A549 (cell line): ENCODE results near the gene LEFTY1. TPM values are rescaled to one million over a fixed set of nuclear protein-coding genes. Genes with fewer than 3 reads are reported as not detected.
A peak's percentile ranks its signal among the peaks of the same experiment; 100 is the strongest.

Source experiments
- ATAC-seq, 2 experiments: fragments of 200-7000 bp in 1 of 2; fragments of >200 bp in 1 of 2; cut with Nextera tagmentation in 1 of 2; cut with Tn5 transposase in 1 of 2; 3 replicates each; pipeline versions ENCODE4 v1.8.0 to v1.9.1; 2018 to 2020; ENCODE audit warnings: mild to moderate bottlenecking in 1 of 2, moderate library complexity in 1 of 2
- CTCF ChIA-PET: fragments of 300-600 bp; sonication (Branson Sonifier 250); formaldehyde crosslinking; extraction: SDS; loops from one replicate; lab custom pipeline; 2021; ENCODE audit warnings: antibody characterized with exemption, inconsistent platforms; lab: Yijun Ruan, JAX
- POLR2A ChIA-PET: fragments of 350-600 bp; formaldehyde crosslinking; extraction: SDS; loops from one replicate; lab custom pipeline; 2021; ENCODE audit warnings: antibody characterized with exemption, inconsistent platforms; lab: Yijun Ruan, JAX
- DNase-seq, 2 experiments: peaks; one replicate each; pipeline versions ENCODE4 v3.0.0 to v3.0.0-alpha.2; 2011 to 2016; ENCODE audit warnings: low read depth in 1 of 2, low spot score in 1 of 2
- FAIRE-seq: peaks from 2 replicates; lab custom pipeline; 2011; peaks lifted over from hg19 to GRCh38; lab: Jason Lieb, UNC
- H3K27ac ChIP-seq, 2 experiments: fragments of >200 bp; sonication (Bioruptor Twin); formaldehyde crosslinking; 3 replicates each; pipeline ENCODE4 v1.5.1; 2016 to 2017
- H3K4me1 ChIP-seq: fragments of >200 bp; sonication (Bioruptor Twin); formaldehyde crosslinking; 3 replicates; pipeline ENCODE4 v1.6.1; 2016
- H3K4me2 ChIP-seq: fragments of >200 bp; sonication (Bioruptor Twin); formaldehyde crosslinking; 3 replicates; pipeline ENCODE4 v1.6.1; 2016
- H3K4me3 ChIP-seq: fragments of >200 bp; sonication (Bioruptor Twin); formaldehyde crosslinking; 3 replicates; pipeline ENCODE4 v1.5.1; 2016
- H3K9me3 ChIP-seq: fragments of >200 bp; sonication (Bioruptor Twin); formaldehyde crosslinking; 3 replicates; pipeline ENCODE4 v1.6.1; 2016
- CBX2 ChIP-seq: fragments of 200-600 bp; sonication (generic); IDR thresholded peaks from 2 replicates; pipeline ENCODE4 v1.6.1; 2016; ENCODE audit warnings: low read depth, mild to moderate bottlenecking, borderline replicate concordance
- CBX8 ChIP-seq: fragments of 200-600 bp; sonication (generic); IDR thresholded peaks from 2 replicates; pipeline ENCODE4 v1.6.1; 2016
- CEBPB ChIP-seq, 2 experiments: fragments of >200 bp in 1 of 2; sonication (Bioruptor Twin) in 1 of 2; formaldehyde crosslinking in 1 of 2; IDR thresholded peaks; 2 replicates each; pipeline ENCODE4 v1.6.1; 2012 to 2016
- CHD4 ChIP-seq: fragments of 200-600 bp; sonication (generic); IDR thresholded peaks from 2 replicates; pipeline ENCODE4 v1.6.1; 2016; ENCODE audit warnings: antibody characterized with exemption, mild to moderate bottlenecking, borderline replicate concordance
- EHF ChIP-seq: fragments of 250-450 bp; sonication (Bioruptor Pico); IDR thresholded peaks from 2 replicates; pipeline ENCODE4 v1.5.0; 2020; ENCODE audit warnings: mild to moderate bottlenecking
- EHMT2 ChIP-seq: fragments of 200-600 bp; sonication (generic); IDR thresholded peaks from 2 replicates; pipeline ENCODE4 v1.6.1; 2016; ENCODE audit warnings: antibody characterized with exemption, low read depth, mild to moderate bottlenecking, moderate library complexity
- ESRRA ChIP-seq: fragments of 150-350 bp; IDR thresholded peaks from 2 replicates; pipeline ENCODE4 v1.6.1; 2014; ENCODE audit warnings: mild to moderate bottlenecking, low read length, borderline replicate concordance
- FOSB ChIP-seq: fragments of 250-450 bp; sonication (Bioruptor Pico); IDR thresholded peaks from 2 replicates; pipeline ENCODE4 v1.5.0; 2020; ENCODE audit warnings: mild to moderate bottlenecking, moderate library complexity
- GATA3 ChIP-seq: IDR thresholded peaks from 2 replicates; pipeline ENCODE4 v1.6.1; 2012; ENCODE audit warnings: borderline replicate concordance
- HEYL ChIP-seq: fragments of 250-450 bp; sonication (Bioruptor Pico); IDR thresholded peaks from 2 replicates; pipeline ENCODE4 v1.8.0; 2021; ENCODE audit warnings: mild to moderate bottlenecking, moderate library complexity
- HOXB13 ChIP-seq: fragments of 250-450 bp; sonication (Bioruptor Pico); IDR thresholded peaks from 2 replicates; pipeline ENCODE4 v1.5.0; 2020; ENCODE audit warnings: low read depth, mild to moderate bottlenecking, moderate library complexity
- JUNB ChIP-seq: fragments of >200 bp; sonication (Bioruptor Twin); formaldehyde crosslinking; IDR thresholded peaks from 2 replicates; pipeline ENCODE4 v1.6.1; 2016
- KDM5A ChIP-seq: fragments of 200-600 bp; sonication (generic); IDR thresholded peaks from 2 replicates; pipeline ENCODE4 v1.6.1; 2016; ENCODE audit warnings: antibody characterized with exemption, mild to moderate bottlenecking
- MAFK ChIP-seq: fragments of 450-650 bp; IDR thresholded peaks from 2 replicates; pipeline ENCODE4 v1.6.1; 2014; ENCODE audit not compliant: partially characterized antibody
- MAZ ChIP-seq: fragments of 150-350 bp; IDR thresholded peaks from 2 replicates; pipeline ENCODE4 v1.6.1; 2014; ENCODE audit warnings: antibody characterized with exemption, low read depth, low read length, borderline replicate concordance
- MYC ChIP-seq: IDR thresholded peaks from 2 replicates; pipeline ENCODE4 v1.6.1; 2012; ENCODE audit warnings: mild to moderate bottlenecking, inconsistent platforms, low read length, improper control_type of control experiment, borderline replicate concordance
- NFE2L2 ChIP-seq: fragments of 150-350 bp; conservative IDR thresholded peaks from 2 replicates; pipeline ENCODE4 v1.6.1; 2014; ENCODE audit warnings: low read length
- PHF8 ChIP-seq: fragments of 200-600 bp; sonication (generic); IDR thresholded peaks from 2 replicates; pipeline ENCODE4 v1.6.1; 2016; ENCODE audit warnings: low read depth, mild to moderate bottlenecking, antibody characterized with exemption, moderate library complexity, borderline replicate concordance
- POLR2A ChIP-seq: IDR thresholded peaks from 2 replicates; pipeline ENCODE4 v1.6.1; 2012; ENCODE audit warnings: mild to moderate bottlenecking, low read length
- RNF2 ChIP-seq: fragments of 200-600 bp; sonication (generic); IDR thresholded peaks from 2 replicates; pipeline ENCODE4 v1.6.1; 2016; ENCODE audit warnings: low read depth, mild to moderate bottlenecking, antibody characterized with exemption, moderate library complexity, borderline replicate concordance
- TFCP2L1 ChIP-seq: fragments of 250-450 bp; sonication (Bioruptor Pico); IDR thresholded peaks from 2 replicates; pipeline ENCODE4 v1.5.0; 2021; ENCODE audit warnings: mild to moderate bottlenecking
- ZC3H11A ChIP-seq: fragments of 450-650 bp; IDR thresholded peaks from 2 replicates; pipeline ENCODE4 v1.6.1; 2014; ENCODE audit warnings: antibody characterized with exemption, mild to moderate bottlenecking
- WGBS: methylation state at CpG from one replicate; pipeline ENCODE4 v1.1.6; 2017; ENCODE audit errors: missing lambda C conversion rate; 5-methylcytosine and 5-hydroxymethylcytosine counted together
- polyA plus RNA-seq, 4 experiments: library from polyadenylated mRNA; depleted of rRNA in 3 of 4; stranded (reverse); fragments of >200 nt; fragmentation: RNase III in 1 of 4; extraction: RNeasy Plus Mini Kit Qiagen cat#74134 plus additional on column Dnase treatment in 1 of 4; gene quantifications; 2 replicates in 3 of 4; 3 replicates in 1 of 4; pipeline ENCODE4 v1.2.3, GENCODE V29; 2011 to 2017
- TF ChIP-seq, protein P1 (sequence below): fragments of >200 bp; sonication (Bioruptor Twin); formaldehyde crosslinking; IDR thresholded peaks from 2 replicates; pipeline ENCODE4 v1.6.1; 2016
- TF ChIP-seq, protein P2 (sequence below): fragments of 250-450 bp; sonication (Bioruptor Pico); IDR thresholded peaks from 2 replicates; pipeline ENCODE4 v1.5.0; 2020; ENCODE audit warnings: low read depth, mild to moderate bottlenecking, moderate library complexity
- TF ChIP-seq, protein P3 (sequence below): fragments of >200 bp; sonication (Bioruptor Twin); formaldehyde crosslinking; IDR thresholded peaks from 3 replicates; pipeline ENCODE4 v1.5.1; 2016
- TF ChIP-seq, protein P4 (sequence below): fragments of 150-350 bp; IDR thresholded peaks from 2 replicates; pipeline ENCODE4 v1.6.1; 2014; ENCODE audit warnings: low read depth, mild to moderate bottlenecking, low read length
- TF ChIP-seq, protein P5 (sequence below): IDR thresholded peaks from 2 replicates; pipeline ENCODE4 v1.6.1; 2012

LEFTY1 gene
- polyA plus RNA-seq, 2 of the 4 experiments (the other 2 are of a cell fraction), result 0.10 to 1.00 TPM

DNA sequence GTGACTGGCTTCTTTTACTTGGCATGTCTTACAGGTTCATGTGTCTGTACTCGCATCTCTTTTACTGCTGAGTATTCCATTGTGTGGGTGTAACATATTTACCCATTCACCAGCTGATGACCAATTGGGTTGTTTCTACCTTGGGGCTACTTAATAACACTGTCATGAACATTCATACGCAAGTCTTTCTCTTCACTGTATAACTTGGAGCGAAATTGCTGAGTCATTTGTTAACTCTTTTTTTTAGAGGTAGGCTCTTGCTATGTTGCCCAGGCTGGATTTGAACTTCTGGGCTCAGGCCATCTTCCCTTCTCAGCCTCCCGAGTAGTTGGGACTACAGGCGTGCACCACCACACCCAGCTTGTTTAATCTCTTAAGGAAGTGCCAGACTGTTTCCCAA, 28.6 kb upstream of the LEFTY1 start:
- Histone ChIP-seq H3K4me3 (no peak overlapping the region), H3K4me2 (no peak overlapping the region), H3K4me1 (peaks cover 12% of the 10 kb centered on the region), H3K9me3 (no peaks in the 10 kb centered on the region), H3K27ac (peak overlapping the region; percentile 2 to 49; a peak in 4 of 6 replicates)
- FAIRE-seq (no peak), DNase-seq (peak in 1 of 2 experiments; percentile 42), ATAC-seq (no peak; a peak in 1 of 6 replicates)
- no peak for TF ChIP-seq RNF2
- TF ChIP-seq, protein P1, sequence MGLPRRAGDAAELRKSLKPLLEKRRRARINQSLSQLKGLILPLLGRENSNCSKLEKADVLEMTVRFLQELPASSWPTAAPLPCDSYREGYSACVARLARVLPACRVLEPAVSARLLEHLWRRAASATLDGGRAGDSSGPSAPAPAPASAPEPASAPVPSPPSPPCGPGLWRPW, result no peak
- no peak for TF ChIP-seq CBX2
- TF ChIP-seq MAFK, result peak; percentile 97
- TF ChIP-seq PHF8, result no peak
- TF ChIP-seq MAZ, result no peak
- TF ChIP-seq TFCP2L1, result no peak
- TF ChIP-seq CEBPB (IDR thresholded peaks at IDR 0.05), result no peak
- no peak for TF ChIP-seq GATA3
- no peak for TF ChIP-seq MYC
- TF ChIP-seq HOXB13 (CRISPR knock-in tag), result no peak
- TF ChIP-seq NFE2L2, result peak; percentile 95
- TF ChIP-seq, protein P2, sequence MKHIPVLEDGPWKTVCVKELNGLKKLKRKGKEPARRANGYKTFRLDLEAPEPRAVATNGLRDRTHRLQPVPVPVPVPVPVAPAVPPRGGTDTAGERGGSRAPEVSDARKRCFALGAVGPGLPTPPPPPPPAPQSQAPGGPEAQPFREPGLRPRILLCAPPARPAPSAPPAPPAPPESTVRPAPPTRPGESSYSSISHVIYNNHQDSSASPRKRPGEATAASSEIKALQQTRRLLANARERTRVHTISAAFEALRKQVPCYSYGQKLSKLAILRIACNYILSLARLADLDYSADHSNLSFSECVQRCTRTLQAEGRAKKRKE (CRISPR knock-in tag), result no peak
- TF ChIP-seq ESRRA, result no peak
- TF ChIP-seq, protein P3, sequence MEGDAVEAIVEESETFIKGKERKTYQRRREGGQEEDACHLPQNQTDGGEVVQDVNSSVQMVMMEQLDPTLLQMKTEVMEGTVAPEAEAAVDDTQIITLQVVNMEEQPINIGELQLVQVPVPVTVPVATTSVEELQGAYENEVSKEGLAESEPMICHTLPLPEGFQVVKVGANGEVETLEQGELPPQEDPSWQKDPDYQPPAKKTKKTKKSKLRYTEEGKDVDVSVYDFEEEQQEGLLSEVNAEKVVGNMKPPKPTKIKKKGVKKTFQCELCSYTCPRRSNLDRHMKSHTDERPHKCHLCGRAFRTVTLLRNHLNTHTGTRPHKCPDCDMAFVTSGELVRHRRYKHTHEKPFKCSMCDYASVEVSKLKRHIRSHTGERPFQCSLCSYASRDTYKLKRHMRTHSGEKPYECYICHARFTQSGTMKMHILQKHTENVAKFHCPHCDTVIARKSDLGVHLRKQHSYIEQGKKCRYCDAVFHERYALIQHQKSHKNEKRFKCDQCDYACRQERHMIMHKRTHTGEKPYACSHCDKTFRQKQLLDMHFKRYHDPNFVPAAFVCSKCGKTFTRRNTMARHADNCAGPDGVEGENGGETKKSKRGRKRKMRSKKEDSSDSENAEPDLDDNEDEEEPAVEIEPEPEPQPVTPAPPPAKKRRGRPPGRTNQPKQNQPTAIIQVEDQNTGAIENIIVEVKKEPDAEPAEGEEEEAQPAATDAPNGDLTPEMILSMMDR, result no peak
- POLR2A ChIA-PET, result interaction anchor here (1.7 kb wide), 1 partner anchor 140 kb away, joined by 4 read pairs; the partner anchor contains the start of gene SRP9
- CTCF ChIA-PET, result interaction anchor here (0.7 to 10.9 kb wide), 5 partner anchors 12 to 598 kb away, joined by 3 to 196 read pairs (median 4); no protein-coding TSS in a partner anchor
- 89% methylated on average over 5 of the region's 5 CpGs for WGBS

DNA sequence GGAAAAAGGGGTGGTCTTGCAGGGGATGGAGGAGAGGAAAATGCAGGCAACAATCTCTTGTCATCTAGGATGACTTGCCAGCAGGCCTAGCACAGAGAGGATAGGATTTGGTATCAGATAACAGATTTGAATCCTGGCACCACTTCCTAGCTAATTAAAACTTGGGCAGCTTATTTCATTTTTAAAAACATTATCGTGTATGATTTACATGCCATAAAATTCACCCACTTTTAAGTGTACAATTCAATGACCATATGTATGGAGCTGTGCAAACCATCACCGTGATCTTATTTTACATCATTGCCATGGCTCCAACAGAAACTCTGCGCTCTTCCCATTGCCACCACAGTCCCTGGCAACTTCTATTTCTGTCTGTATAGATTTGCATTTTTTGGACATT, 28.2 kb upstream of the LEFTY1 start:
- ChIA-PET POLR2A (interaction anchor here (1.7 kb wide), 1 partner anchor 140 kb away, joined by 4 read pairs; the partner anchor contains the start of gene SRP9), CTCF (interaction anchor here (1.0 to 10.9 kb wide), 5 partner anchors 40 to 598 kb away, joined by 3 to 196 read pairs (median 3); no protein-coding TSS in a partner anchor)
- ATAC-seq (no peak), FAIRE-seq (no peak), DNase-seq (no peak)
- peak overlapping the region; percentile 2 to 49; a peak in 4 of 6 replicates for H3K27ac ChIP-seq
- no peaks in the 10 kb centered on the region for H3K9me3 ChIP-seq
- no peak overlapping the region for H3K4me3 ChIP-seq
- H3K4me1 ChIP-seq, result peaks cover 8% of the 10 kb centered on the region; the same call in 1 of the 3 replicates
- WGBS, result 95% methylated on average over 3 of the region's 3 CpGs
- H3K4me2 ChIP-seq, result no peak overlapping the region
- TF ChIP-seq FOSB (CRISPR knock-in tag) (no peak), PHF8 (no peak), HEYL (CRISPR knock-in tag) (no peak), KDM5A (no peak), EHMT2 (no peak), MAZ (no peak), POLR2A (no peak), JUNB (no peak), ZC3H11A (no peak), CHD4 (no peak), CBX2 (no peak), CBX8 (no peak), EHF (no peak), GATA3 (no peak)
- TF ChIP-seq, protein P3, result no peak
- TF ChIP-seq, protein P4, sequence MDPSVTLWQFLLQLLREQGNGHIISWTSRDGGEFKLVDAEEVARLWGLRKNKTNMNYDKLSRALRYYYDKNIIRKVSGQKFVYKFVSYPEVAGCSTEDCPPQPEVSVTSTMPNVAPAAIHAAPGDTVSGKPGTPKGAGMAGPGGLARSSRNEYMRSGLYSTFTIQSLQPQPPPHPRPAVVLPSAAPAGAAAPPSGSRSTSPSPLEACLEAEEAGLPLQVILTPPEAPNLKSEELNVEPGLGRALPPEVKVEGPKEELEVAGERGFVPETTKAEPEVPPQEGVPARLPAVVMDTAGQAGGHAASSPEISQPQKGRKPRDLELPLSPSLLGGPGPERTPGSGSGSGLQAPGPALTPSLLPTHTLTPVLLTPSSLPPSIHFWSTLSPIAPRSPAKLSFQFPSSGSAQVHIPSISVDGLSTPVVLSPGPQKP, result no peak
- TF ChIP-seq, protein P5, sequence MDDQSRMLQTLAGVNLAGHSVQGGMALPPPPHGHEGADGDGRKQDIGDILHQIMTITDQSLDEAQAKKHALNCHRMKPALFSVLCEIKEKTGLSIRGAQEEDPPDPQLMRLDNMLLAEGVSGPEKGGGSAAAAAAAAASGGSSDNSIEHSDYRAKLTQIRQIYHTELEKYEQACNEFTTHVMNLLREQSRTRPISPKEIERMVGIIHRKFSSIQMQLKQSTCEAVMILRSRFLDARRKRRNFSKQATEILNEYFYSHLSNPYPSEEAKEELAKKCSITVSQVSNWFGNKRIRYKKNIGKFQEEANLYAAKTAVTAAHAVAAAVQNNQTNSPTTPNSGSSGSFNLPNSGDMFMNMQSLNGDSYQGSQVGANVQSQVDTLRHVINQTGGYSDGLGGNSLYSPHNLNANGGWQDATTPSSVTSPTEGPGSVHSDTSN, result no peak
